ENCODE results near the gene IKZF1.

Gene IKZF1

GRCh38 chr7:50309721-50310120, 5.2 kb downstream of the IKZF1 start:
- H3K4me3 ChIP-seq, result no peak overlapping the region
- H3K9ac ChIP-seq (ENCODE audit: insufficient read length), result no peak overlapping the region

DNA sequence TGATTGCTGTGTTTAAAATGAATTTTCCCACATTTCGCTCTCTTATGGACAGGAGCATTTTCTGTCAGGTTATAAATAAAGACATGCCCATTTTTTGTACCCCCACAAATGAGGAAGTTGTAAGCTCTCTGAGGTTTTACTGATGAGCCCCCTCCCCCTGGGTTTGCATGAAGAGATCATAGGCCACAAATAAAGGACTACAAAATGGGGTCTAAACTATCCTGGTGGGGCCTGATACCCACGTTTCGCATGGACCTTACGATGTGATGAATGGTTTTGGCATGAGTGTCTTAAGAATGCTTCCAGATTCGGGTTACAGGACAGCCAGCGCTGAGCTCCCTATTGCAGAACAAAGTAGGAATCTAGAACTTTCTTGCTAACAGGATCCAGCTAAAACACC, 5.8 kb downstream of the IKZF1 start:
- no peak for DNase-seq (ENCODE audit: low read depth, low spot score)
- TF ChIP-seq POLR2AphosphoS5 (IDR thresholded peaks at IDR 0.05; ENCODE audit: borderline replicate concordance, low read depth, low read length), result no peak
- TF ChIP-seq EZH2 (IDR thresholded peaks at IDR 0.05), result no peak
- TF ChIP-seq FOXP2 (optimal IDR thresholded peaks at IDR 0.05; ENCODE audit: control extremely low read depth, extremely low read length, insufficient read depth), result no peak
- H3K27ac ChIP-seq, result no peak overlapping the region
- H3K4me3 ChIP-seq, result no peak overlapping the region
- no peak overlapping the region for H3K9ac ChIP-seq (ENCODE audit: insufficient read length)
- H3K36me3 ChIP-seq (ENCODE audit: insufficient read depth, low read length), result no peaks in the 10 kb centered on the region
- no peaks in the 10 kb centered on the region for H3K9me3 ChIP-seq (ENCODE audit: low read depth, low read length)

More at GRCh38 chr7:50309721-50310120, 5.2 kb downstream of the IKZF1 start:
- DNase-seq (ENCODE audit: low read depth, low spot score), result no peak
- Histone ChIP-seq H3K36me3 (ENCODE audit: insufficient read depth, low read length) (no peaks in the 10 kb centered on the region), H3K27ac (no peak overlapping the region), H3K9me3 (ENCODE audit: low read depth, low read length) (no peaks in the 10 kb centered on the region)
- TF ChIP-seq EZH2 (IDR thresholded peaks at IDR 0.05), result no peak
- TF ChIP-seq FOXP2 (optimal IDR thresholded peaks at IDR 0.05; ENCODE audit: control extremely low read depth, extremely low read length, insufficient read depth), result no peak
- no peak for TF ChIP-seq POLR2AphosphoS5 (IDR thresholded peaks at IDR 0.05; ENCODE audit: borderline replicate concordance, low read depth, low read length)

DNA sequence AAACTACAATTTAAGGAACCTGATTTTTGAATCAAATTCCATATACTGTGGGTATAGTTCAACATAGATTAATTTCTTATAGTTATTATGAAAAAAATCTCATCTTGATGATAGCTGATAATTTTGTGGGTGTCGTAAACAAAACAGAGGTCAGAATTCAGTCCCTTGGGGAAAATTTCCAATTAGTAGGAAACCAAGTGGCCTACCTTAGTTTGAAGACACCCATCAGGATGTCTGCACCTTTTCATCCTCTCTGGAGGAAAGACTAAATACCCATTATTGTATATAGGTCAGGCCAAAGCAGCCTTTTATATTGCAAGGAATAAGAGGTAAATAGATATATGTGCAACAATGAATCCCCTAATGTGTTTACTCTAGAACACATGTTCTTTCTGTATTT, 6.4 kb downstream of the IKZF1 start:
- no peak overlapping the region for H3K27ac ChIP-seq
- no peak for DNase-seq (ENCODE audit: low read depth, low spot score)
- no peak overlapping the region for H3K9ac ChIP-seq (ENCODE audit: insufficient read length)
- no peak overlapping the region for H3K4me3 ChIP-seq
- H3K36me3 ChIP-seq (ENCODE audit: insufficient read depth, low read length), result no peaks in the 10 kb centered on the region
- TF ChIP-seq EZH2 (IDR thresholded peaks at IDR 0.05), result no peak
- TF ChIP-seq FOXP2 (optimal IDR thresholded peaks at IDR 0.05; ENCODE audit: control extremely low read depth, extremely low read length, insufficient read depth), result no peak
- no peak for TF ChIP-seq POLR2AphosphoS5 (IDR thresholded peaks at IDR 0.05; ENCODE audit: borderline replicate concordance, low read depth, low read length)
- H3K9me3 ChIP-seq (ENCODE audit: low read depth, low read length), result no peaks in the 10 kb centered on the region

- Histone ChIP-seq H3K9me3 (ENCODE audit: low read depth, low read length) (no peaks in the 10 kb centered on the region), H3K9ac (ENCODE audit: insufficient read length) (no peak overlapping the region), H3K4me3 (no peak overlapping the region), H3K27ac (no peak overlapping the region), H3K36me3 (ENCODE audit: insufficient read depth, low read length) (no peaks in the 10 kb centered on the region)
- DNase-seq (ENCODE audit: low read depth, low spot score), result no peak
- TF ChIP-seq FOXP2 (optimal IDR thresholded peaks at IDR 0.05; ENCODE audit: control extremely low read depth, extremely low read length, insufficient read depth) (no peak), EZH2 (IDR thresholded peaks at IDR 0.05) (no peak), POLR2AphosphoS5 (IDR thresholded peaks at IDR 0.05; ENCODE audit: borderline replicate concordance, low read depth, low read length) (no peak)
These were observed 8.0 kb downstream of the IKZF1 start for GRCh38 chr7:50312250-50313162.

- TF ChIP-seq FOXP2 (optimal IDR thresholded peaks at IDR 0.05; ENCODE audit: control extremely low read depth, extremely low read length, insufficient read depth), result no peak
- no peak for TF ChIP-seq EZH2 (IDR thresholded peaks at IDR 0.05)
- TF ChIP-seq POLR2AphosphoS5 (IDR thresholded peaks at IDR 0.05; ENCODE audit: borderline replicate concordance, low read depth, low read length), result no peak
- Histone ChIP-seq H3K9me3 (ENCODE audit: low read depth, low read length) (no peaks in the 10 kb centered on the region), H3K27ac (no peak overlapping the region), H3K9ac (ENCODE audit: insufficient read length) (no peak overlapping the region), H3K4me3 (no peak overlapping the region), H3K36me3 (ENCODE audit: insufficient read depth, low read length) (no peaks in the 10 kb centered on the region)
- no peak for DNase-seq (ENCODE audit: low read depth, low spot score)
These were observed 10.5 kb downstream of the IKZF1 start for GRCh38 chr7:50314836-50315592.

- no peak overlapping the region for H3K9ac ChIP-seq (ENCODE audit: insufficient read length)
- H3K9me3 ChIP-seq (ENCODE audit: low read depth, low read length), result no peaks in the 10 kb centered on the region
- H3K4me3 ChIP-seq, result no peak overlapping the region
- TF ChIP-seq POLR2AphosphoS5 (IDR thresholded peaks at IDR 0.05; ENCODE audit: borderline replicate concordance, low read depth, low read length) (no peak), FOXP2 (optimal IDR thresholded peaks at IDR 0.05; ENCODE audit: control extremely low read depth, extremely low read length, insufficient read depth) (no peak), EZH2 (IDR thresholded peaks at IDR 0.05) (no peak)
- H3K36me3 ChIP-seq (ENCODE audit: insufficient read depth, low read length), result no peaks in the 10 kb centered on the region
- no peak for DNase-seq (ENCODE audit: low read depth, low spot score)
- no peak overlapping the region for H3K27ac ChIP-seq
These were observed 11.5 kb downstream of the IKZF1 start for GRCh38 chr7:50315739-50316671.

GRCh38 chr7:50317221-50317678, 12.7 kb downstream of the IKZF1 start:
- TF ChIP-seq POLR2AphosphoS5 (IDR thresholded peaks at IDR 0.05; ENCODE audit: borderline replicate concordance, low read depth, low read length) (no peak), FOXP2 (optimal IDR thresholded peaks at IDR 0.05; ENCODE audit: control extremely low read depth, extremely low read length, insufficient read depth) (no peak), EZH2 (IDR thresholded peaks at IDR 0.05) (no peak)
- Histone ChIP-seq H3K9ac (ENCODE audit: insufficient read length) (no peak overlapping the region), H3K36me3 (ENCODE audit: insufficient read depth, low read length) (no peaks in the 10 kb centered on the region), H3K9me3 (ENCODE audit: low read depth, low read length) (no peaks in the 10 kb centered on the region), H3K27ac (no peak overlapping the region), H3K4me3 (no peak overlapping the region)
- DNase-seq (ENCODE audit: low read depth, low spot score), result no peak
